Retinal pigment epithelial cell (primary cell): ENCODE results near the gene PBX4.

Experiments
- DNase-seq: peaks from one replicate; pipeline ENCODE4 v3.0.0-alpha.2; 2010; ENCODE audit warnings: low read depth
- H3K4me3 ChIP-seq: 2 replicates; pipeline ENCODE4 v1.5.1; 2011; ENCODE audit warnings: mild to moderate bottlenecking, low read length, control low read depth, moderate library complexity
- TF ChIP-seq, protein P1 (sequence below): conservative IDR thresholded peaks from 2 replicates; pipeline ENCODE4 v1.5.1; 2011; ENCODE audit warnings: low read depth, low read length, control low read depth, inconsistent platforms

Gene PBX4

GRCh38 chr19:19581391-19581790, 37.1 kb downstream of the PBX4 start:
- DNase-seq, result no peak
- TF ChIP-seq, protein P1, sequence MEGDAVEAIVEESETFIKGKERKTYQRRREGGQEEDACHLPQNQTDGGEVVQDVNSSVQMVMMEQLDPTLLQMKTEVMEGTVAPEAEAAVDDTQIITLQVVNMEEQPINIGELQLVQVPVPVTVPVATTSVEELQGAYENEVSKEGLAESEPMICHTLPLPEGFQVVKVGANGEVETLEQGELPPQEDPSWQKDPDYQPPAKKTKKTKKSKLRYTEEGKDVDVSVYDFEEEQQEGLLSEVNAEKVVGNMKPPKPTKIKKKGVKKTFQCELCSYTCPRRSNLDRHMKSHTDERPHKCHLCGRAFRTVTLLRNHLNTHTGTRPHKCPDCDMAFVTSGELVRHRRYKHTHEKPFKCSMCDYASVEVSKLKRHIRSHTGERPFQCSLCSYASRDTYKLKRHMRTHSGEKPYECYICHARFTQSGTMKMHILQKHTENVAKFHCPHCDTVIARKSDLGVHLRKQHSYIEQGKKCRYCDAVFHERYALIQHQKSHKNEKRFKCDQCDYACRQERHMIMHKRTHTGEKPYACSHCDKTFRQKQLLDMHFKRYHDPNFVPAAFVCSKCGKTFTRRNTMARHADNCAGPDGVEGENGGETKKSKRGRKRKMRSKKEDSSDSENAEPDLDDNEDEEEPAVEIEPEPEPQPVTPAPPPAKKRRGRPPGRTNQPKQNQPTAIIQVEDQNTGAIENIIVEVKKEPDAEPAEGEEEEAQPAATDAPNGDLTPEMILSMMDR, result no peak
- H3K4me3 ChIP-seq, result no peak overlapping the region

DNA sequence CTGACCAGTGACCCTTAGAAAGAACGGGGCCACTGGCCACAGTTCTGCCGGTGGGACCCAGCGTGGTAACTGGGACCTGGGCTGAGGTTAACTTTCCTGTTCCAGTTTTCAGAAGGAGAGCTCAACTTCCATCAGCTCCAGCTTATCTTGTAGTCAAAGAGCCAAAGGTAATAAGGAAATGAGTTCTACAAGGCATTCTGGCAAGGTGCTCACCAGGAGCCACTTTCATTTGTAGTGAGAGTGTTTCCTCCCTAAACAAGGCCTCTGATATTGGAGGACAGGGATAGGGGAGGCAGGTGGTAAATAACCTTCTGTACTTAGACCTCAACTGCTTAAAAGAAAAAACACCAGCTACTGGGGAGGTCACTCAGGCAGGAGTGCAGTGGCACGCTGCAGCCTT, 38.1 kb downstream of the PBX4 start:
- no peak overlapping the region for H3K4me3 ChIP-seq
- DNase-seq, result no peak
- TF ChIP-seq, protein P1, result no peak

- TF ChIP-seq, protein P1, result no peak
Observed at GRCh38 chr19:19579533-19580361, 38.7 kb downstream of the PBX4 start.

GRCh38 chr19:19578252-19578651, 40.2 kb downstream of the PBX4 start:
- no peak for DNase-seq
- no peak overlapping the region for H3K4me3 ChIP-seq
- TF ChIP-seq, protein P1, result no peak

More at GRCh38 chr19:19579533-19580361, 38.7 kb downstream of the PBX4 start:
- no peak for DNase-seq
- no peak overlapping the region for H3K4me3 ChIP-seq

DNA sequence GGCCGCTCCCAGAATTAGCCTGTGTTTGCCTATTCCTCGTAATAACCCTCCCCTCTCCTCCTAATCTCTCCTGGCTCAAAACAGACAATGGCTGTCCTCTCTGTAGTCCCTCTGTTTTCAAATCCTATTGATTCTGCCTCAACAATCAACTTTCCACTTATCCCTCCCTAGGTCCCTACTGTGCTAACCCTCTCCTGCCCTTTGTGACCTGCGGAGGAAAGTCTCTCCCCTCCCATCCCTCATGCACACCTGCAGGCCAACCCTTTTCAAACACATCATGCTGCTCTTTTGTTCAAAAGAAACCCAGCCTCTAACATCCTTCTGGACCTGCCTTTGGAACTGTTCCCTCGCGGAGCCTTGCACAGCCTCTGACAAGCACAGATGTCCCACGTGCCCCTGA, 43.1 kb downstream of the PBX4 start:
- H3K4me3 ChIP-seq, result no peak overlapping the region
- no peak for DNase-seq
- TF ChIP-seq, protein P1, result no peak

DNA sequence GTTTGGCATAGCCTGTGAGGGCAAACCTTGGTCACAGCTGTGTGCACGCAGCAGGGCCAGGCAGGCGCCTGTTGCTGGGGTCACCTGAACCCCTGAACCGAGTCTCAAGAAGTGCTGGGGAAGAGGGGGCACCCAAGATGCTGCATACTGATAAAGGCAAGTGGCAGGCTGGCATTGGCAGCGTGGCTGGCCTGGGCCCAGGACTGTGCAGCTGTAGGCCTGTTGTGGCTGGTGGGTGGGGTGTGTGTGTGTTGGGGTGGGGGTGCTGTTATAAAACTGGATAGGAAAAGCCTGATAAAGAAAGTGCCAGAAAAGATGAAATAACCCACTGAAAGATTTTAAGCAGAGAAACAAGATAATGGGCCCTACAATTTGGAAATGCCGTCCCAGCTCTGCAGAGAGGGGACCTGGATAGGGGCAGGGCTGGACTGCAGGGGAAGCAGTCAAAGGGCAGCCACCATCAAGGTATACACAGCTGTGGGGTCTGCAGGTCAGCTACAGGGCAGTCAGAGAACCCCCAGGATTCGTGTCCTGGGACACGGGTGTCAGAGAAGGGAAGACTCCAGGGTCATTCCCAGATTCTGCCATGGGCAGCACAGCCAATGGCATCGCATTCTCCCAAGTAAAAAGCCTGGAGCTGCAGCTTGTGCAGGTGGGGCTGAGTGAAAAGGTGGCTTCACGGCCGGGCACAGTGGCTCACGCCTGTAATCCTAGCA, 47.3 kb downstream of the PBX4 start:
- TF ChIP-seq, protein P1, result no peak
- no peak for DNase-seq
- H3K4me3 ChIP-seq, result no peak overlapping the region
